ENCODE measurements around the gene NUP98.
"Not testable (repeated sequence)": the region's sequence is repeated elsewhere in the genome, so short reads cannot be mapped to it uniquely, and the experiment has no call there.

NUP98 gene

GRCh38 chr11:3766836-3767235, 30.5 kb downstream of the NUP98 start:
- H3K36me3 ChIP-seq (ENCODE audit: insufficient read depth, low read length) = peaks cover 100% of the 10 kb centered on the region
- not testable (repeated sequence) for H3K4me1 ChIP-seq (ENCODE audit: insufficient read depth, low read length); H3K9ac ChIP-seq (ENCODE audit: low read depth, low read length); H3K4me3 ChIP-seq (ENCODE audit: low read length); H3K27me3 ChIP-seq (ENCODE audit: insufficient read depth, low read length); H3K9me3 ChIP-seq (ENCODE audit: insufficient read depth, low read depth, low read length); H3K27ac ChIP-seq (ENCODE audit: low read depth, low read length)
- WGBS = 96% methylated on average over 9 of the region's 9 CpGs

- Histone ChIP-seq H3K36me3 (ENCODE audit: insufficient read depth, low read length) (peaks cover 99% of the 10 kb centered on the region), H3K9me3 (ENCODE audit: insufficient read depth, low read depth, low read length) (no peaks in the 10 kb centered on the region), H3K9ac (ENCODE audit: low read depth, low read length) (no peak overlapping the region), H3K27ac (ENCODE audit: low read depth, low read length) (no peak overlapping the region), H3K27me3 (ENCODE audit: insufficient read depth, low read length) (no peaks in the 10 kb centered on the region), H3K4me3 (ENCODE audit: low read length) (no peak overlapping the region), H3K4me1 (ENCODE audit: insufficient read depth, low read length) (no peaks in the 10 kb centered on the region)
- WGBS = 98% methylated on average over 4 of the region's 4 CpGs
Measured at GRCh38 chr11:3764266-3764665, 33.1 kb downstream of the NUP98 start.

- no peaks in the 10 kb centered on the region for H3K4me1 ChIP-seq (ENCODE audit: insufficient read depth, low read length)
- H3K27me3 ChIP-seq (ENCODE audit: insufficient read depth, low read length) = no peaks in the 10 kb centered on the region
- H3K36me3 ChIP-seq (ENCODE audit: insufficient read depth, low read length) = peaks cover 92% of the 10 kb centered on the region
- WGBS = 66% methylated on average over 5 of the region's 6 CpGs
- no peaks in the 10 kb centered on the region for H3K9me3 ChIP-seq (ENCODE audit: insufficient read depth, low read depth, low read length)
- no peak overlapping the region for H3K4me3 ChIP-seq (ENCODE audit: low read length)
- H3K27ac ChIP-seq (ENCODE audit: low read depth, low read length) = no peak overlapping the region
- no peak overlapping the region for H3K9ac ChIP-seq (ENCODE audit: low read depth, low read length)
Measured at GRCh38 chr11:3755151-3755550, 42.2 kb downstream of the NUP98 start.

GRCh38 chr11:3753110-3753509, 44.2 kb downstream of the NUP98 start:
- WGBS = 91% methylated on average over 2 of the region's 2 CpGs
- no peaks in the 10 kb centered on the region for H3K4me1 ChIP-seq (ENCODE audit: insufficient read depth, low read length)
- peaks cover 90% of the 10 kb centered on the region for H3K36me3 ChIP-seq (ENCODE audit: insufficient read depth, low read length)
- no peaks in the 10 kb centered on the region for H3K9me3 ChIP-seq (ENCODE audit: insufficient read depth, low read depth, low read length)
- H3K9ac ChIP-seq (ENCODE audit: low read depth, low read length) = no peak overlapping the region
- no peak overlapping the region for H3K4me3 ChIP-seq (ENCODE audit: low read length)
- H3K27ac ChIP-seq (ENCODE audit: low read depth, low read length) = no peak overlapping the region
- no peaks in the 10 kb centered on the region for H3K27me3 ChIP-seq (ENCODE audit: insufficient read depth, low read length)

- Histone ChIP-seq H3K9ac (ENCODE audit: low read depth, low read length) (no peak overlapping the region), H3K27ac (ENCODE audit: low read depth, low read length) (no peak overlapping the region), H3K9me3 (ENCODE audit: insufficient read depth, low read depth, low read length) (no peaks in the 10 kb centered on the region), H3K4me3 (ENCODE audit: low read length) (no peak overlapping the region), H3K36me3 (ENCODE audit: insufficient read depth, low read length) (peaks cover 94% of the 10 kb centered on the region), H3K4me1 (ENCODE audit: insufficient read depth, low read length) (no peaks in the 10 kb centered on the region), H3K27me3 (ENCODE audit: insufficient read depth, low read length) (no peaks in the 10 kb centered on the region)
- WGBS = 100% methylated on average over 1 of the region's 1 CpG
Measured at GRCh38 chr11:3747704-3748103, 49.6 kb downstream of the NUP98 start.

GRCh38 chr11:3745161-3745560, 52.2 kb downstream of the NUP98 start:
- H3K9me3 ChIP-seq (ENCODE audit: insufficient read depth, low read depth, low read length) = no peaks in the 10 kb centered on the region
- peaks cover 93% of the 10 kb centered on the region for H3K36me3 ChIP-seq (ENCODE audit: insufficient read depth, low read length)
- H3K4me1 ChIP-seq (ENCODE audit: insufficient read depth, low read length) = no peaks in the 10 kb centered on the region
- H3K4me3 ChIP-seq (ENCODE audit: low read length) = no peak overlapping the region
- no peaks in the 10 kb centered on the region for H3K27me3 ChIP-seq (ENCODE audit: insufficient read depth, low read length)
- 98% methylated on average over 5 of the region's 5 CpGs for WGBS
- no peak overlapping the region for H3K9ac ChIP-seq (ENCODE audit: low read depth, low read length)
- no peak overlapping the region for H3K27ac ChIP-seq (ENCODE audit: low read depth, low read length)

- Histone ChIP-seq H3K27ac (ENCODE audit: low read depth, low read length) (no peak overlapping the region), H3K9me3 (ENCODE audit: insufficient read depth, low read depth, low read length) (no peaks in the 10 kb centered on the region), H3K4me1 (ENCODE audit: insufficient read depth, low read length) (no peaks in the 10 kb centered on the region), H3K27me3 (ENCODE audit: insufficient read depth, low read length) (no peaks in the 10 kb centered on the region), H3K9ac (ENCODE audit: low read depth, low read length) (no peak overlapping the region), H3K36me3 (ENCODE audit: insufficient read depth, low read length) (peaks cover 95% of the 10 kb centered on the region), H3K4me3 (ENCODE audit: low read length) (no peak overlapping the region)
- no CpG with 5 or more reads among the region's 1 CpG for WGBS
Measured at GRCh38 chr11:3738723-3739122, 58.6 kb downstream of the NUP98 start.

- H3K4me3 ChIP-seq (ENCODE audit: low read length) = no peak overlapping the region
- H3K9me3 ChIP-seq (ENCODE audit: insufficient read depth, low read depth, low read length) = no peaks in the 10 kb centered on the region
- no peak overlapping the region for H3K27ac ChIP-seq (ENCODE audit: low read depth, low read length)
- no peaks in the 10 kb centered on the region for H3K4me1 ChIP-seq (ENCODE audit: insufficient read depth, low read length)
- H3K36me3 ChIP-seq (ENCODE audit: insufficient read depth, low read length) = peaks cover 96% of the 10 kb centered on the region
- WGBS = 91% methylated on average over 1 of the region's 1 CpG
- H3K9ac ChIP-seq (ENCODE audit: low read depth, low read length) = no peak overlapping the region
- H3K27me3 ChIP-seq (ENCODE audit: insufficient read depth, low read length) = no peaks in the 10 kb centered on the region
Measured at GRCh38 chr11:3738241-3738640, 59.1 kb downstream of the NUP98 start.

- peaks cover 96% of the 10 kb centered on the region for H3K36me3 ChIP-seq (ENCODE audit: insufficient read depth, low read length)
- no peaks in the 10 kb centered on the region for H3K27me3 ChIP-seq (ENCODE audit: insufficient read depth, low read length)
- H3K9me3 ChIP-seq (ENCODE audit: insufficient read depth, low read depth, low read length) = no peaks in the 10 kb centered on the region
- 92% methylated on average over 11 of the region's 11 CpGs for WGBS
- no peaks in the 10 kb centered on the region for H3K4me1 ChIP-seq (ENCODE audit: insufficient read depth, low read length)
- no peak overlapping the region for H3K9ac ChIP-seq (ENCODE audit: low read depth, low read length)
- no peak overlapping the region for H3K27ac ChIP-seq (ENCODE audit: low read depth, low read length)
- no peak overlapping the region for H3K4me3 ChIP-seq (ENCODE audit: low read length)
Measured at GRCh38 chr11:3737386-3737933, 59.9 kb downstream of the NUP98 start.

GRCh38 chr11:3736816-3737215, 60.5 kb downstream of the NUP98 start:
- no peaks in the 10 kb centered on the region for H3K4me1 ChIP-seq (ENCODE audit: insufficient read depth, low read length)
- H3K9me3 ChIP-seq (ENCODE audit: insufficient read depth, low read depth, low read length) = no peaks in the 10 kb centered on the region
- H3K4me3 ChIP-seq (ENCODE audit: low read length) = no peak overlapping the region
- H3K27ac ChIP-seq (ENCODE audit: low read depth, low read length) = no peak overlapping the region
- peaks cover 96% of the 10 kb centered on the region for H3K36me3 ChIP-seq (ENCODE audit: insufficient read depth, low read length)
- H3K9ac ChIP-seq (ENCODE audit: low read depth, low read length) = no peak overlapping the region
- no peaks in the 10 kb centered on the region for H3K27me3 ChIP-seq (ENCODE audit: insufficient read depth, low read length)

GRCh38 chr11:3735827-3736226, 61.5 kb downstream of the NUP98 start:
- no peaks in the 10 kb centered on the region for H3K4me1 ChIP-seq (ENCODE audit: insufficient read depth, low read length)
- H3K9me3 ChIP-seq (ENCODE audit: insufficient read depth, low read depth, low read length) = no peaks in the 10 kb centered on the region
- WGBS = 84% methylated on average over 4 of the region's 4 CpGs
- H3K27me3 ChIP-seq (ENCODE audit: insufficient read depth, low read length) = no peaks in the 10 kb centered on the region
- no peak overlapping the region for H3K9ac ChIP-seq (ENCODE audit: low read depth, low read length)
- H3K27ac ChIP-seq (ENCODE audit: low read depth, low read length) = no peak overlapping the region
- no peak overlapping the region for H3K4me3 ChIP-seq (ENCODE audit: low read length)
- peaks cover 96% of the 10 kb centered on the region for H3K36me3 ChIP-seq (ENCODE audit: insufficient read depth, low read length)
